Left lung (tissue), 10 donors: ENCODE measurements around the gene C1orf185. TPM values are rescaled to one million over a fixed set of nuclear protein-coding genes. Genes with fewer than 3 reads are reported as not detected.
"Not testable (repeated sequence)": the region's sequence is repeated elsewhere in the genome, so short reads cannot be mapped to it uniquely, and the experiment has no call there.

Source experiments
- ATAC-seq: fragments of 200-7000 bp; cut with Tn5 transposase; one replicate; pipeline ENCODE4 v1.9.1; 2020; ENCODE audit warnings: moderate library complexity
- DNase-seq, 4 donors: peaks; one replicate each; pipeline ENCODE4 v3.0.0-alpha.2; 2013 to 2020
- H3K27ac ChIP-seq, 2 donors: fragments of 200-600 bp; sonication (generic) in 1 of 2; one replicate each; pipeline versions ENCODE4 v1.5.0 to v1.8.0; 2020 to 2021
- H3K27me3 ChIP-seq, 2 donors: fragments of 200-600 bp; sonication (generic) in 1 of 2; one replicate each; pipeline versions ENCODE4 v1.5.0 to v1.8.0; 2020 to 2021
- H3K36me3 ChIP-seq, 2 donors: fragments of 200-600 bp; sonication (generic) in 1 of 2; one replicate each; pipeline versions ENCODE4 v1.5.0 to v1.8.0; 2020 to 2021
- H3K4me1 ChIP-seq, 2 donors: fragments of 200-600 bp; one replicate each; pipeline ENCODE4 v1.8.0; 2021
- H3K4me3 ChIP-seq, 2 donors: fragments of 200-600 bp; sonication (generic) in 1 of 2; one replicate each; pipeline versions ENCODE4 v1.5.0 to v1.8.0; 2020 to 2021; ENCODE audit warnings: mild to moderate bottlenecking in 1 of 2
- H3K9me3 ChIP-seq, 2 donors: fragments of 200-600 bp; sonication (generic) in 1 of 2; one replicate each; pipeline versions ENCODE4 v1.5.0 to v1.8.0; 2020 to 2021
- intact Hi-C, 2 donors: fragments of 100-400 bp; cut with DNase I; formaldehyde crosslinking; loops; one replicate each; pipeline versions ENCODE4 v1.11.2 to v1.14.2; 2022
- polyA plus RNA-seq, 6 donors: library from polyadenylated mRNA; unstranded; fragments of 120-200 nt; gene quantifications; one replicate each; pipeline ENCODE4 v1.2.1, GENCODE V29; 2013; ENCODE audit not compliant: insufficient read length in 6 of 6
- total RNA-seq, 2 donors: library from RNA; stranded (reverse); fragmentation: NEBNext Ultra II Directional; extraction: Animal tissue kit (Norgen Biotek cat#: 25700); gene quantifications; one replicate each; pipeline ENCODE4 v1.2.1, GENCODE V29; 2021
- TF ChIP-seq, protein P1 (sequence below), 2 donors: fragments of 200-600 bp; sonication (generic) in 1 of 2; IDR thresholded peaks; one replicate each; pipeline versions ENCODE4 v1.5.0 to v1.8.0; 2021; ENCODE audit warnings: antibody characterized with exemption in 2 of 2
- donor health status: DM: no; HTN: yes; CAD: no.
- donor health status: DM: no; HTN: no; CAD: no.

The C1orf185 gene
- total and polyA plus RNA-seq, 8 donors: not detected

DNA sequence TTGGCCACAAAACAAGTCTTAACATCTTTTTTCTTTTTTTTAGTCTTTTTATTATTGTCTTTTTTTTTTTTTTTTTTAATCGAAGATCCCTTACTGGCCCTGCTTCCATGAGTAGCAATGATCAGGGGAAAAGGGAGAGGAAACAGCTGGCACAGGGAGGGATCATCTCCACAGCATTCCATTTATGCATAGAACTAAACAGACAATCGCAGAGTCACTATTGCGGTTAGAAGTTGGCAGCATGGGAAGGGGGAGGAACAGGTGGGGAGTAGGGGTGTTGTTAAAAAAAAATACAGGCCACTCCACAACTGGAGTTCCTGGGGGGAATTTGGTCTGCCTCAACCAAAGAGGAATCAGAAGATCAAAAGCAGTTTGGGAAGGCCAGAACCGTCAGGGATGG lies 55.4 kb downstream of the C1orf185 start:
- intact Hi-C loops: no loop called here
- ATAC-seq (no peak), DNase-seq (no peak)
- H3K27me3 ChIP-seq: peaks cover 0 to 8% of the 10 kb centered on the region in 2 donors
- H3K36me3 ChIP-seq: peaks cover 0 to 3% of the 10 kb centered on the region in 2 donors
- H3K4me1 ChIP-seq: no peaks in the 10 kb centered on the region
- TF ChIP-seq, protein P1, sequence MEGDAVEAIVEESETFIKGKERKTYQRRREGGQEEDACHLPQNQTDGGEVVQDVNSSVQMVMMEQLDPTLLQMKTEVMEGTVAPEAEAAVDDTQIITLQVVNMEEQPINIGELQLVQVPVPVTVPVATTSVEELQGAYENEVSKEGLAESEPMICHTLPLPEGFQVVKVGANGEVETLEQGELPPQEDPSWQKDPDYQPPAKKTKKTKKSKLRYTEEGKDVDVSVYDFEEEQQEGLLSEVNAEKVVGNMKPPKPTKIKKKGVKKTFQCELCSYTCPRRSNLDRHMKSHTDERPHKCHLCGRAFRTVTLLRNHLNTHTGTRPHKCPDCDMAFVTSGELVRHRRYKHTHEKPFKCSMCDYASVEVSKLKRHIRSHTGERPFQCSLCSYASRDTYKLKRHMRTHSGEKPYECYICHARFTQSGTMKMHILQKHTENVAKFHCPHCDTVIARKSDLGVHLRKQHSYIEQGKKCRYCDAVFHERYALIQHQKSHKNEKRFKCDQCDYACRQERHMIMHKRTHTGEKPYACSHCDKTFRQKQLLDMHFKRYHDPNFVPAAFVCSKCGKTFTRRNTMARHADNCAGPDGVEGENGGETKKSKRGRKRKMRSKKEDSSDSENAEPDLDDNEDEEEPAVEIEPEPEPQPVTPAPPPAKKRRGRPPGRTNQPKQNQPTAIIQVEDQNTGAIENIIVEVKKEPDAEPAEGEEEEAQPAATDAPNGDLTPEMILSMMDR (IDR thresholded peaks at IDR 0.05): no peak
- H3K4me3 ChIP-seq: no peak overlapping the region
- H3K9me3 ChIP-seq: peaks cover 0 to 20% of the 10 kb centered on the region in 2 donors
- H3K27ac ChIP-seq: no peak overlapping the region

DNA sequence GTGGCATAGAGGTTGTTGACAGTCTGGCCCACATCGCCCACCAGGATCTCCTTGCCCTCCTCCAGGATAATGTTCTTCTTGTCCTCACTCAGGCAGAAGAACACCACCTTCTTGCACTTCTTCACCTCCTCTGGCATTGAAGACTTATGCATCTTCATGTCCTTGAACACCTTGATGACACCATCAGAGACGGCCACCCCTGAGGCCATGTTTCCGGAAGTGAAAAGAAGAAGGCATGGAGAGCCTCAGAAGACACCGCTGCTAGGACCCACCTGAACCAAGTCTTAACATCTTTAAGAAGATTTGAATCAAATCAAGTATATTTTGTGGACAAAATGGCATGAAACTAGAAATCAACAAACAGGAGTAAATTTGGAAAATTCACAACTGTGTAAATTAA lies 56.2 kb downstream of the C1orf185 start:
- TF ChIP-seq, protein P1 (IDR thresholded peaks at IDR 0.05): no peak
- intact Hi-C loops: no loop called here
- Histone ChIP-seq H3K36me3 (peaks cover 0 to 3% of the 10 kb centered on the region in 2 donors), H3K9me3 (peaks cover 0 to 20% of the 10 kb centered on the region in 2 donors), H3K4me3 (no peak overlapping the region), H3K27ac (no peak overlapping the region), H3K4me1 (no peaks in the 10 kb centered on the region), H3K27me3 (peaks cover 0 to 8% of the 10 kb centered on the region in 2 donors)
- no peak for ATAC-seq
- no peak for DNase-seq

DNA sequence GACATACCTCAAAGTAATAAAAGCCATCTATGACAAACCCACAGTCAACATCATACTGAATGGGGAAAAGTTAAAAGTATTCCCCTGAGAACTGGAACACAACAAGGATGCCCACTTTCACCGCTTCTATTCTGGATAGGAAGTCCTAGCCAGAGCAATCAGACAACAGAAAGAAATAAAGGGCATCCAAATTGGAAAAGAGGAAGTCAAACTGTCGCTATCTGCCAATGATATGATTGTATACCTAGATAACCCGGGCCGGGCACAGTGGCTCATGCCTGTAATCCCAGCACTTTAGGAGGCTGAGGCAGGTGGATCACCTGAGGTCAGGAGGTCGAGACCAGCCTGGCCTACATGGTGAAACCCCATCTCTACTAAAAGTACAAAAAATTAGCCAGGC lies 60.5 kb downstream of the C1orf185 start:
- H3K27ac ChIP-seq, H3K4me3 ChIP-seq, H3K36me3 ChIP-seq, H3K9me3 ChIP-seq, intact Hi-C loops, H3K27me3 ChIP-seq, DNase-seq, H3K4me1 ChIP-seq, ATAC-seq: not testable (repeated sequence)

DNA sequence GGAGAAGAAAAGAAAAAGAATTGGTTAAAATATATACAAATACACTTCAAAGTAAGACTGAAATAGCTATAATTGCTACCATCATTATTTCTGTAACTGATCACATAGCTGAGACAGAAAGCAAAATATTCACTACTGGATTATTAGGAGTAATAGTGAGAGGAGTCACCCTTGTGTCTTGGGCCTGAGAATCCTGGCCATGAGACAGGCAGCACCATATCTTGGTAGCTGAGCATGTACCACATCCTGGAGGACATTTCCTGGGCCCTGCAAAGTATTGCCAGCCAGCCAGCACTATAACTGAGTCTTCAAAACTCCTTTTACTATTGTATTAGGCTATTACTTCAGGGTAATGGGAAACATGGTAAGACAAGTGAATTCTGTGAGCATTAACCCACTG lies 63.5 kb downstream of the C1orf185 start:
- TF ChIP-seq, protein P1 (IDR thresholded peaks at IDR 0.05): no peak
- no peak for ATAC-seq
- intact Hi-C loops: no loop called here
- Histone ChIP-seq H3K27ac (no peak overlapping the region), H3K9me3 (no peaks in the 10 kb centered on the region), H3K27me3 (peaks cover 0 to 3% of the 10 kb centered on the region in 2 donors), H3K4me1 (peaks cover 0 to 11% of the 10 kb centered on the region in 2 donors), H3K36me3 (no peaks in the 10 kb centered on the region), H3K4me3 (no peak overlapping the region)
- no peak for DNase-seq

DNA sequence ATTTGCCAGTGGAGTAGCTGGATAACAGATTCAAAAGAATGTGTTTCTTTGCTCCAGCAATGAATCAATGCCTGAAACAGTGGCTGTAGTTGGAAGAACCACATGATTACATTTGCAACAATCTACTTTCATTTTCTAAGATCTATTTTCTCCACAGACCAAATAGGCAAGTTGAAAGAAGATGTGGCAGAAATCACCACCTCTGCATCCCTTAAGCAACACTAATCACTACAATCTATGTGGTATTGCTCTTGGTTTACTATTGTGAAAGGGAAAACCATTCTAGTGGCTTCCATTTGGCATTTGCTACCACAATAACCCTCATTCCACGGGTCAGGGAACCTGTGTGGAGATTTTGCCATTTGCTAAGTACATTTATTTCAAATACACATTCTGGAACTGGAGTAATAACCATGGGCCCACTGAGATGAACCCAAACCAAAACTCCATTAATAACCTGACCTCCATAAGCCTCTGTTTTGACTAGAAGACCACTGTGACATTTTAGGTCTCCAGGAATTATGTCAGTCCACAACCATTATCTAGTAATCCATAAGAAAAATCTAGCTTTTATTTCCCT lies 66.3 kb downstream of the C1orf185 start:
- no peaks in the 10 kb centered on the region for H3K9me3 ChIP-seq
- no peak overlapping the region for H3K4me3 ChIP-seq
- no peak overlapping the region for H3K27ac ChIP-seq
- peaks cover 0 to 30% of the 10 kb centered on the region in 2 donors for H3K4me1 ChIP-seq
- H3K27me3 ChIP-seq: no peaks in the 10 kb centered on the region
- H3K36me3 ChIP-seq: no peaks in the 10 kb centered on the region
- intact Hi-C loops: no loop called here
- no peak for ATAC-seq
- TF ChIP-seq, protein P1 (IDR thresholded peaks at IDR 0.05): no peak
- DNase-seq: no peak

DNA sequence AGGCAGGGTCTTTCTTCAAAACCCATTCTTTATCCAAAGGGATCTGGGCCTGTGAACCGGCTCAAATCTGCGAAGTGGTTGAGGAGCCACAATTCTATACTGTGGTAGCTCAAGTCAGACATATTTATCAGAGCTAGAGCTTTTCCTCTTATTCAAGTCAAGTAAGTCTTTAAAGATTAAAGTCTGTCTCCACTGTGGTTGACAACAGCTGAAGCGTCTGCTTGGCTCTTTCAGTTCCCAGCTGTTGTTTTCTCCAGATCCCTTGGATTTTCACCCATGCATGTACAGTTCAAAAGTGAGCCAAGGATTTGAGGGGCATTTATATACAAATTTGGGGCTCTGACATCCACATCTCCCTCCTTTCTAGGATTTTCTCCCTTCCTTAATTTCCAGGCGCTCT lies 66.9 kb downstream of the C1orf185 start:
- no peak overlapping the region for H3K27ac ChIP-seq
- ATAC-seq: no peak
- H3K9me3 ChIP-seq: no peaks in the 10 kb centered on the region
- H3K4me3 ChIP-seq: no peak overlapping the region
- H3K4me1 ChIP-seq: peaks cover 0 to 36% of the 10 kb centered on the region in 2 donors
- H3K27me3 ChIP-seq: no peaks in the 10 kb centered on the region
- intact Hi-C loops: no loop called here
- DNase-seq: no peak
- TF ChIP-seq, protein P1 (IDR thresholded peaks at IDR 0.05): no peak
- no peaks in the 10 kb centered on the region for H3K36me3 ChIP-seq
